Stimulated activated CD4-positive, alpha-beta T cell treated with anti-CD3 and anti-CD28 coated beads, Interleukin-12 subunit alpha, Interleukin-12 subunit beta, amount 100 ng/mL, for 48 hours (primary cell): ENCODE measurements around the gene SPON1.

Experiments
- DNase-seq, 3 donors: peaks; one replicate each; pipeline ENCODE4 v3.0.0-alpha.2; 2020; ENCODE audit warnings: low read depth in 2 of 3, low spot score in 1 of 3

The SPON1 gene

GRCh38 chr11:13944016-13944415, 18.5 kb upstream of the SPON1 start:
- no peak for DNase-seq

- no peak for DNase-seq
Measured at GRCh38 chr11:13944911-13945425, 17.6 kb upstream of the SPON1 start.

- no peak for DNase-seq
Measured at GRCh38 chr11:13947379-13947778, 15.1 kb upstream of the SPON1 start.

GRCh38 chr11:13949876-13950275, 12.6 kb upstream of the SPON1 start:
- no peak for DNase-seq

- DNase-seq: no peak
Measured at GRCh38 chr11:13952221-13952620, 10.3 kb upstream of the SPON1 start.

GRCh38 chr11:13952668-13953067, 9.9 kb upstream of the SPON1 start:
- DNase-seq: no peak

GRCh38 chr11:13954591-13954990, 7.9 kb upstream of the SPON1 start:
- DNase-seq: no peak

GRCh38 chr11:13955971-13956421, 6.5 kb upstream of the SPON1 start:
- peak in 1 of 3 donors; percentile 54 for DNase-seq

- DNase-seq: no peak
Measured at GRCh38 chr11:13956988-13957387, 5.5 kb upstream of the SPON1 start.

GRCh38 chr11:13958641-13959400, 3.7 kb upstream of the SPON1 start:
- DNase-seq: no peak

GRCh38 chr11:13962198-13962561, 343 bp upstream of the SPON1 start:
- DNase-seq: no peak

GRCh38 chr11:13963169-13963948, 836 bp downstream of the SPON1 start:
- DNase-seq: no peak

GRCh38 chr11:13963949-13964770, 1.6 kb downstream of the SPON1 start:
- DNase-seq: no peak

- no peak for DNase-seq
Measured at GRCh38 chr11:13964771-13965074, 2.2 kb downstream of the SPON1 start.

GRCh38 chr11:13965337-13965736, 2.8 kb downstream of the SPON1 start:
- DNase-seq: no peak

- DNase-seq: no peak
Measured at GRCh38 chr11:13966013-13966412, 3.5 kb downstream of the SPON1 start.

- no peak for DNase-seq
Measured at GRCh38 chr11:13966486-13966885, 4.0 kb downstream of the SPON1 start.

GRCh38 chr11:13970986-13971385, 8.5 kb downstream of the SPON1 start:
- no peak for DNase-seq

GRCh38 chr11:13972043-13972910, 9.8 kb downstream of the SPON1 start:
- DNase-seq: no peak

- no peak for DNase-seq
Measured at GRCh38 chr11:13972944-13973343, 10.4 kb downstream of the SPON1 start.

GRCh38 chr11:13974631-13975030, 12.1 kb downstream of the SPON1 start:
- no peak for DNase-seq
